H1 (cell line): ENCODE measurements around the gene OXSR1. TPM values are rescaled to one million over a fixed set of nuclear protein-coding genes. Genes with fewer than 3 reads are reported as not detected.

ENCODE experiments used
- CTCF ChIA-PET: fragments of 300-600 bp; sonication (Branson Sonifier 250); formaldehyde crosslinking; loops from one replicate; lab custom pipeline; 2021; ENCODE audit not compliant: partially characterized antibody; lab: Charles Lee
- POLR2A ChIA-PET: fragments of 300-600 bp; sonication (Branson Sonifier 250); formaldehyde crosslinking; loops from one replicate; lab custom pipeline; 2021; ENCODE audit warnings: inconsistent platforms; ENCODE audit not compliant: partially characterized antibody; lab: Charles Lee
- DNase-seq, 2 experiments: peaks; one replicate each; pipeline versions ENCODE4 v3.0.0 to v3.0.0-alpha.2; 2010 to 2022; ENCODE audit warnings: low spot score in 2 of 2, low read depth in 1 of 2, mixed read lengths in 1 of 2
- FAIRE-seq: peaks from 2 replicates; lab custom pipeline; 2011; peaks lifted over from hg19 to GRCh38; lab: Jason Lieb, UNC
- H2AFZ ChIP-seq: 2 replicates; pipeline ENCODE4 v1.8.1; 2012; ENCODE audit warnings: low read length, inconsistent platforms
- H2AK5ac ChIP-seq: 2 replicates; pipeline ENCODE4 v1.6.1; 2013; ENCODE audit warnings: low read depth, low read length
- H2BK120ac ChIP-seq: replicated peaks from 2 replicates; pipeline ENCODE3; 2013; ENCODE audit warnings: low read depth, low read length, inconsistent platforms
- H2BK12ac ChIP-seq: 2 replicates; pipeline ENCODE4 v1.6.1; 2013; ENCODE audit warnings: low read depth, low read length
- H2BK15ac ChIP-seq: 2 replicates; pipeline ENCODE4 v1.6.1; 2013; ENCODE audit warnings: low read length
- H2BK20ac ChIP-seq: 2 replicates; pipeline ENCODE4 v1.6.1; 2013; ENCODE audit warnings: low read length
- H2BK5ac ChIP-seq: 2 replicates; pipeline ENCODE4 v1.6.1; 2013; ENCODE audit warnings: low read depth, low read length
- H3K14ac ChIP-seq: 2 replicates; pipeline ENCODE4 v1.6.1; 2013; ENCODE audit warnings: inconsistent platforms; ENCODE audit not compliant: insufficient read length
- H3K18ac ChIP-seq: 2 replicates; pipeline ENCODE4 v1.6.1; 2013; ENCODE audit warnings: low read length; ENCODE audit errors: extremely low read depth
- H3K23ac ChIP-seq: 2 replicates; pipeline ENCODE4 v1.6.1; 2013; ENCODE audit warnings: inconsistent platforms; ENCODE audit not compliant: insufficient read length
- H3K23me2 ChIP-seq: 2 replicates; pipeline ENCODE4 v1.6.1; 2013; ENCODE audit warnings: low read depth, low read length
- H3K27ac ChIP-seq: 2 replicates; pipeline ENCODE4 v1.6.1; 2011; ENCODE audit warnings: low read depth, low read length, inconsistent platforms
- H3K27me3 ChIP-seq, 4 experiments: replicated peaks in 1 of 4; 1 replicate in 1 of 4; 2 replicates in 3 of 4; pipeline versions ENCODE4 v1.6.1 to v1.8.1; 2011 to 2013; ENCODE audit warnings: low read length in 3 of 4, mild to moderate bottlenecking in 3 of 4, inconsistent platforms in 2 of 4, mixed read lengths in 2 of 4, moderate library complexity in 1 of 4; ENCODE audit not compliant: control insufficient read depth in 3 of 4, insufficient read depth in 3 of 4; ENCODE audit errors: extremely low read depth in 1 of 4
- H3K36me3 ChIP-seq, 4 experiments: 2 replicates each; pipeline versions ENCODE4 v1.6.1 to v1.8.1; 2011 to 2013; ENCODE audit warnings: mild to moderate bottlenecking in 4 of 4, low read length in 3 of 4, moderate library complexity in 2 of 4, control low read depth in 1 of 4, inconsistent platforms in 1 of 4; ENCODE audit not compliant: insufficient read depth in 4 of 4, control insufficient read depth in 2 of 4
- H3K4ac ChIP-seq: replicated peaks from 2 replicates; pipeline ENCODE3; 2013; ENCODE audit warnings: low read length, low read depth, mixed read lengths, inconsistent platforms; ENCODE audit not compliant: insufficient read length
- H3K4me1 ChIP-seq, 4 experiments: replicated peaks in 1 of 4; 1 replicate in 1 of 4; 2 replicates in 3 of 4; pipeline versions ENCODE4 v1.6.1 to v1.8.1; 2011 to 2013; ENCODE audit warnings: low read length in 3 of 4, inconsistent platforms in 2 of 4, mixed read lengths in 1 of 4; ENCODE audit not compliant: insufficient read depth in 4 of 4, control insufficient read depth in 3 of 4
- H3K4me2 ChIP-seq, 2 experiments: 2 replicates each; pipeline versions ENCODE4 v1.6.1 to v1.8.1; 2011 to 2013; ENCODE audit warnings: low read depth in 2 of 2, low read length in 2 of 2, control low read depth in 1 of 2, inconsistent platforms in 1 of 2, mild to moderate bottlenecking in 1 of 2; ENCODE audit not compliant: insufficient read depth in 1 of 2
- H3K4me3 ChIP-seq, 4 experiments: fragments of 200-600, 300-600 bp in 1 of 4; sonication (generic), shearing (Covaris generic), sonication (Bioruptor Twin) in 1 of 4; 2 replicates each; pipeline versions ENCODE4 v1.5.1 to v1.8.1; 2011 to 2016; ENCODE audit warnings: low read length in 4 of 4, low read depth in 3 of 4, control low read depth in 2 of 4, inconsistent platforms in 2 of 4, mild to moderate bottlenecking in 2 of 4, mixed read lengths in 1 of 4, moderate library complexity in 1 of 4; ENCODE audit not compliant: insufficient read depth in 2 of 4; ENCODE audit errors: extremely low read depth in 1 of 4
- H3K56ac ChIP-seq: replicated peaks from 2 replicates; pipeline ENCODE3; 2013; ENCODE audit warnings: low read depth, mild to moderate bottlenecking, mixed read lengths, low read length, inconsistent platforms; ENCODE audit not compliant: insufficient read length
- H3K79me1 ChIP-seq: 2 replicates; pipeline ENCODE4 v1.6.1; 2013; ENCODE audit warnings: low read depth, low read length, control low read depth
- H3K79me2 ChIP-seq, 2 experiments: 2 replicates each; pipeline versions ENCODE4 v1.6.1 to v1.8.1; 2012 to 2013; ENCODE audit warnings: low read length in 2 of 2, mild to moderate bottlenecking in 2 of 2, inconsistent platforms in 1 of 2; ENCODE audit not compliant: insufficient read depth in 2 of 2, control insufficient read depth in 1 of 2
- H3K9ac ChIP-seq, 4 experiments: replicated peaks in 1 of 4; 1 replicate in 1 of 4; 2 replicates in 3 of 4; pipeline versions ENCODE4 v1.6.1 to v1.8.1; 2011 to 2013; ENCODE audit warnings: low read depth in 3 of 4, low read length in 3 of 4, control low read depth in 2 of 4, mild to moderate bottlenecking in 2 of 4, moderate library complexity in 2 of 4, inconsistent platforms in 1 of 4; ENCODE audit errors: extremely low read depth in 1 of 4
- H3K9me3 ChIP-seq, 2 experiments: 2 replicates each; pipeline versions ENCODE4 v1.6.1 to v1.8.1; 2012 to 2013; ENCODE audit warnings: mild to moderate bottlenecking in 2 of 2, moderate library complexity in 2 of 2, control low read depth in 1 of 2, inconsistent platforms in 1 of 2, low read depth in 1 of 2, low read length in 1 of 2, mixed read lengths in 1 of 2; ENCODE audit not compliant: insufficient read depth in 2 of 2
- H4K20me1 ChIP-seq, 2 experiments: replicated peaks in 1 of 2; 2 replicates each; pipeline versions ENCODE3 to v1.8.1; 2011 to 2013; ENCODE audit warnings: inconsistent platforms in 2 of 2, low read length in 2 of 2, mild to moderate bottlenecking in 1 of 2; ENCODE audit not compliant: insufficient read depth in 2 of 2, control insufficient read depth in 1 of 2
- H4K5ac ChIP-seq: 2 replicates; pipeline ENCODE4 v1.6.1; 2013; ENCODE audit warnings: low read length, low read depth, mixed read lengths, inconsistent platforms; ENCODE audit not compliant: insufficient read length
- H4K8ac ChIP-seq: 2 replicates; pipeline ENCODE4 v1.8.0; 2013; ENCODE audit warnings: mild to moderate bottlenecking, moderate library complexity, low read length, inconsistent platforms; ENCODE audit not compliant: insufficient read depth; ENCODE audit errors: extremely low read depth
- H4K91ac ChIP-seq: replicated peaks from 2 replicates; pipeline ENCODE3; 2013; ENCODE audit warnings: low read length, mixed read lengths, inconsistent platforms; ENCODE audit not compliant: insufficient read length
- CTBP2 ChIP-seq: IDR thresholded peaks from 2 replicates; pipeline ENCODE4 v1.7.0; 2011; ENCODE audit warnings: borderline replicate concordance, mild to moderate bottlenecking, moderate library complexity, mixed read lengths, low read length; ENCODE audit not compliant: insufficient read depth, insufficient read length
- RBBP5 ChIP-seq: IDR thresholded peaks from 2 replicates; pipeline ENCODE4 v1.7.1; 2012; ENCODE audit warnings: low read depth, mild to moderate bottlenecking, inconsistent platforms, low read length, moderate library complexity, borderline replicate concordance
- RFX5 ChIP-seq: IDR thresholded peaks from 2 replicates; pipeline ENCODE4 v1.6.1; 2011; ENCODE audit warnings: low read depth, low read length, improper control_type of control experiment, borderline replicate concordance
- RXRA ChIP-seq: IDR thresholded peaks from 2 replicates; pipeline ENCODE4 v1.6.1; 2011; ENCODE audit warnings: low read depth, mild to moderate bottlenecking, low read length, moderate library complexity; ENCODE audit not compliant: insufficient read depth
- SIN3A ChIP-seq, 2 experiments: IDR thresholded peaks in 1 of 2; conservative IDR thresholded peaks in 1 of 2; 2 replicates each; pipeline ENCODE4 v1.6.1; 2011 to 2012; ENCODE audit warnings: low read length in 2 of 2, improper control_type of control experiment in 1 of 2, low read depth in 1 of 2, mild to moderate bottlenecking in 1 of 2
- SP1 ChIP-seq: IDR thresholded peaks from 2 replicates; pipeline ENCODE4 v1.6.1; 2011; ENCODE audit warnings: low read depth, low read length
- ZNF274 ChIP-seq: IDR thresholded peaks from 2 replicates; pipeline ENCODE4 v1.7.0; 2012; ENCODE audit warnings: low read length, borderline replicate concordance; ENCODE audit errors: extremely low read depth
- WGBS, 2 experiments: shearing (Covaris generic) in 1 of 2; methylation state at CpG; one replicate each; pipeline versions ENCODE4 v1.1.6 to v1.1.7; 2013 to 2015; ENCODE audit warnings: low lambda C conversion rate in 2 of 2, mixed read lengths in 2 of 2, inconsistent platforms in 1 of 2, low coverage in 1 of 2, missing lambda C conversion rate in 1 of 2; ENCODE audit not compliant: insufficient replicate concordance in 2 of 2, insufficient coverage in 1 of 2, insufficient read length in 1 of 2; ENCODE audit errors: extremely low coverage in 1 of 2, missing lambda C conversion rate in 1 of 2; 5-methylcytosine and 5-hydroxymethylcytosine counted together
- polyA plus RNA-seq, 7 experiments: library from polyadenylated mRNA; depleted of rRNA in 3 of 7; stranded (reverse) in 5 of 7; unstranded in 2 of 7; fragments of >200 nt in 5 of 7; fragments of 200-250 nt in 2 of 7; gene quantifications; 1 replicate in 5 of 7; 2 replicates in 1 of 7; 4 replicates in 1 of 7; pipeline versions ENCODE4 v1.2.1 to v1.2.3, GENCODE V29; 2011 to 2013; ENCODE audit warnings: missing spikeins in 2 of 7, mixed read lengths in 2 of 7
- total RNA-seq: library from RNA; stranded (reverse); fragmentation: NEBNext Ultra II Directional; extraction: Animal tissue kit (Norgen Biotek cat#: 25700); gene quantifications from 2 replicates; pipeline ENCODE4 v1.2.1, GENCODE V29; 2021

Gene OXSR1
- total and polyA plus RNA-seq, 2 of the 8 experiments (the other 6 are each of a cell fraction or from before 2014, with no cell fraction given): 25.1 to 47.0 TPM

DNA sequence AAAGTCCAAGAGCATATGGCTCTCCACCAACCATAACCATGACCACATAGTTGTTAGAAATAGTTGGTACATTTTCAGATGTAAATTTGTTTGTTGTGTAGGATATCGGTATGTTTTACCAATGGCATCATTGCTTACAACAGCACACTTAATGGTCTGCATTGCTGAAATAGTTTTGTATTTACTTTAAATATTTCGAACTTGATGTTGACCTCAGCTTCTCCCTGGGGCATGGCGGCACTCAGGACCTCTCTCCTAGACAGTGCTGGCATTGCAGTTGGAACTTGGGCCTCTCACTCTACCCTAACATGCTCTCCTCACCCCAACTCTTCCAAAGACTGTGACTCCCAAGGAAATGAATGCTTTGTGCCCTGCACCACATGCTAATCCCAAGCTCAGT, 105.3 kb downstream of the OXSR1 start:
- no peak overlapping the region for H3K27ac ChIP-seq
- no peak overlapping the region for H4K91ac ChIP-seq
- peak overlapping the region in 1 of 4 experiments; percentile 39; a peak in 1 of 7 replicates for H3K9ac ChIP-seq
- H3K4ac ChIP-seq: no peak overlapping the region
- H2BK12ac ChIP-seq: no peak overlapping the region
- no peak for DNase-seq
- FAIRE-seq: no peak
- no peak overlapping the region for H4K5ac ChIP-seq
- no peak overlapping the region for H3K14ac ChIP-seq
- H4K20me1 ChIP-seq: no peaks in the 10 kb centered on the region
- no peaks in the 10 kb centered on the region for H3K9me3 ChIP-seq
- H3K79me2 ChIP-seq: no peaks in the 10 kb centered on the region
- H3K56ac ChIP-seq: no peak overlapping the region
- 0 out of 2 replicates have a peak, but pooled peaks cover 3% of the 10 kb centered on the region for H3K23me2 ChIP-seq
- H3K79me1 ChIP-seq: no peaks in the 10 kb centered on the region
- H3K27me3 ChIP-seq: no peaks in the 10 kb centered on the region
- POLR2A ChIA-PET: interaction anchor here (0.7 kb wide), 1 partner anchor 12 kb away, joined by 3 read pairs; the partner anchor contains the start of gene SLC22A14
- H3K4me1 ChIP-seq: peaks cover 0 to 6% (median 2%) of the 10 kb centered on the region in 4 experiments; a peak in 2 of 7 replicates
- H3K23ac ChIP-seq: no peak overlapping the region
- H2BK120ac ChIP-seq: no peak overlapping the region
- H3K36me3 ChIP-seq: no peaks in the 10 kb centered on the region
- no peak overlapping the region for H3K4me2 ChIP-seq
- no peak overlapping the region for H2AK5ac ChIP-seq
- 97% methylated on average over 3 of the region's 3 CpGs; no CpG with 5 or more reads in 1 of the 2 experiments for whole genome bisulfite sequencing, 2 experiments
- no peak overlapping the region for H4K8ac ChIP-seq
- H2AFZ ChIP-seq: no peak overlapping the region
- no peak overlapping the region for H3K18ac ChIP-seq
- H3K4me3 ChIP-seq: no peak overlapping the region
- H2BK20ac ChIP-seq: no peak overlapping the region
- H2BK15ac ChIP-seq: no peak overlapping the region
- no peak for TF ChIP-seq RBBP5
- TF ChIP-seq CTBP2: no peak
- no peak for TF ChIP-seq RXRA
- TF ChIP-seq SP1: no peak
- TF ChIP-seq SIN3A (conservative IDR thresholded peaks at IDR 0.05 in 1 of 2, IDR thresholded peaks at IDR 0.05 in 1 of 2; ENCODE audit: low read depth in 1 of 2, low read length in 2 of 2): no peak
- no peak for TF ChIP-seq ZNF274
- TF ChIP-seq RFX5: no peak
- H2BK5ac ChIP-seq: no peak overlapping the region
- CTCF ChIA-PET: interaction anchor here (0.6 to 4.0 kb wide), 3 partner anchors 11 to 236 kb away, joined by 3 to 22 read pairs (median 4); partner anchors contain the start of gene SLC22A14
